HCT116 (cell line): ENCODE results near the gene EMILIN1. TPM values are rescaled to one million over a fixed set of nuclear protein-coding genes. Genes with fewer than 3 reads are reported as not detected.

Source experiments
- ATAC-seq: fragments of 200-7000 bp; cut with Tn5 transposase; 2 replicates; pipeline ENCODE4 v1.9.1; 2020; ENCODE audit warnings: mild to moderate bottlenecking, moderate library complexity
- BruUV-seq: library from RNA; stranded (reverse); fragments of 400-500 nt; replicated peaks from 2 replicates; lab custom pipeline; 2021; lab: Mats Ljungman, UMichigan
- CTCF ChIA-PET: fragments of 300-600 bp; sonication (Branson Sonifier 250); formaldehyde crosslinking; loops from one replicate; lab custom pipeline; 2021; ENCODE audit warnings: antibody characterized with exemption; lab: Charles Lee
- POLR2A ChIA-PET: fragments of 300-600, 350-600 bp; sonication (Branson Sonifier 250); formaldehyde crosslinking; loops from one replicate; lab custom pipeline; 2021; ENCODE audit warnings: antibody characterized with exemption; lab: Charles Lee
- RAD21 ChIA-PET, 2 experiments: fragments of 300-600 bp; sonication (Branson Sonifier 250); formaldehyde crosslinking; loops; one replicate each; lab custom pipeline; 2023; ENCODE audit warnings: low total read pairs in 2 of 2; ENCODE audit not compliant: uncharacterized antibody in 2 of 2, unreplicated experiment in 2 of 2, low non-redundant PET in 1 of 2; lab: Charles Lee
- DNase-seq: peaks from one replicate; pipeline ENCODE4 v3.0.0-alpha.2; 2010; ENCODE audit warnings: low read depth, low spot score
- H2AFZ ChIP-seq: fragments of 200-600 bp; shearing (Covaris generic), sonication (generic); 2 replicates; pipeline ENCODE4 v1.6.1; 2017; ENCODE audit warnings: low read depth, mixed run types, mixed read lengths, antibody characterized with exemption, low read length; ENCODE audit not compliant: poor library complexity, severe bottlenecking
- H3K27ac ChIP-seq: 2 replicates; pipeline ENCODE4 v1.5.1; 2012; ENCODE audit warnings: low read depth, low read length
- H3K27me3 ChIP-seq: fragments of 200-600 bp; sonication (generic); 2 replicates; pipeline ENCODE4 v1.6.1; 2016; ENCODE audit warnings: mixed run types, low read length, mixed read lengths; ENCODE audit not compliant: insufficient read depth
- H3K36me3 ChIP-seq, 2 experiments: fragments of 200-500 bp in 1 of 2; fragments of 200-600 bp in 1 of 2; sonication (Bioruptor generic) in 1 of 2; sonication (generic) in 1 of 2; 2 replicates each; pipeline versions ENCODE4 v1.5.1 to v1.6.1; 2014 to 2016; ENCODE audit warnings: low read length in 2 of 2, inconsistent platforms in 1 of 2, mixed read lengths in 1 of 2, mixed run types in 1 of 2; ENCODE audit not compliant: insufficient read depth in 2 of 2, control insufficient read depth in 1 of 2
- H3K4me1 ChIP-seq, 2 experiments: fragments of 200-600 bp in 1 of 2; sonication (generic) in 1 of 2; 2 replicates each; pipeline versions ENCODE4 v1.5.1 to v1.6.1; 2012 to 2017; ENCODE audit warnings: low read length in 2 of 2, inconsistent platforms in 1 of 2, mild to moderate bottlenecking in 1 of 2, mixed read lengths in 1 of 2, mixed run types in 1 of 2, moderate library complexity in 1 of 2; ENCODE audit not compliant: insufficient read depth in 2 of 2, control insufficient read depth in 1 of 2
- H3K4me2 ChIP-seq: fragments of 200-600 bp; sonication (generic); 2 replicates; pipeline ENCODE4 v1.6.1; 2017; ENCODE audit warnings: mixed run types, low read length, mixed read lengths
- H3K4me3 ChIP-seq, 2 experiments: fragments of 200-600 bp in 1 of 2; sonication (generic) in 1 of 2; replicated peaks in 1 of 2; 2 replicates each; pipeline ENCODE4 v1.5.1; 2011 to 2016; ENCODE audit warnings: low read length in 2 of 2, control low read depth in 1 of 2, low read depth in 1 of 2, mild to moderate bottlenecking in 1 of 2, mixed read lengths in 1 of 2, mixed run types in 1 of 2
- H3K79me2 ChIP-seq: fragments of 200-600 bp; sonication (generic); 2 replicates; pipeline ENCODE4 v1.6.1; 2017; ENCODE audit warnings: mild to moderate bottlenecking, mixed run types, low read length, moderate library complexity, mixed read lengths; ENCODE audit not compliant: insufficient read depth
- H3K9ac ChIP-seq: fragments of 200-600 bp; sonication (generic); 2 replicates; pipeline ENCODE4 v1.6.1; 2016; ENCODE audit warnings: low read length, mixed read lengths
- H3K9me2 ChIP-seq: fragments of 200-600 bp; sonication (generic), shearing (Covaris generic); 2 replicates; pipeline ENCODE4 v1.6.1; 2017; ENCODE audit warnings: mixed run types, mild to moderate bottlenecking, moderate library complexity; ENCODE audit not compliant: insufficient read depth
- H3K9me3 ChIP-seq, 2 experiments: fragments of 200-500 bp in 1 of 2; fragments of 200-600 bp in 1 of 2; sonication (Bioruptor generic) in 1 of 2; sonication (generic) in 1 of 2; 2 replicates each; pipeline ENCODE4 v1.6.1; 2014 to 2017; ENCODE audit warnings: low read length in 2 of 2, mixed read lengths in 2 of 2, inconsistent platforms in 1 of 2, low read depth in 1 of 2, mild to moderate bottlenecking in 1 of 2, mixed run types in 1 of 2, moderate library complexity in 1 of 2; ENCODE audit not compliant: control insufficient read depth in 1 of 2, insufficient read depth in 1 of 2
- H4K20me1 ChIP-seq: fragments of 200-600 bp; sonication (generic), shearing (Covaris generic); 2 replicates; pipeline ENCODE4 v1.6.1; 2017; ENCODE audit warnings: mixed run types, mild to moderate bottlenecking, moderate library complexity; ENCODE audit not compliant: insufficient read depth
- EZH2 ChIP-seq: fragments of 200-600 bp; sonication (generic); IDR thresholded peaks from 2 replicates; pipeline ENCODE4 v1.6.1; 2017; ENCODE audit warnings: antibody characterized with exemption, mixed run types
- POLR2AphosphoS5 ChIP-seq: IDR thresholded peaks from 2 replicates; pipeline ENCODE4 v1.6.1; 2011; ENCODE audit warnings: mild to moderate bottlenecking, low read depth, low read length, moderate library complexity
- SIN3A ChIP-seq: IDR thresholded peaks from 2 replicates; pipeline ENCODE4 v1.6.1; 2012; ENCODE audit warnings: low read depth
- intact Hi-C: fragments of 100-400 bp; cut with micrococcal nuclease; formaldehyde crosslinking; loops from 2 replicates; pipeline ENCODE4 v1.10.0; 2022
- total RNA-seq: library from RNA; stranded (reverse); gene quantifications from one replicate; pipeline ENCODE4 v1.2.1, GENCODE V29; 2021; ENCODE audit not compliant: unreplicated experiment
- TF ChIP-seq, protein P1 (sequence below): IDR thresholded peaks from 2 replicates; pipeline ENCODE4 v1.6.1; 2012

EMILIN1 gene
- total RNA-seq, 1 experiment from 2014 or later: 0.59 TPM

- Histone ChIP-seq H3K4me2 (peak overlapping the region; percentile 89), H3K9ac (peak overlapping the region; percentile 89), H3K27me3 (no peaks in the 10 kb centered on the region), H3K9me2 (no peaks in the 10 kb centered on the region), H3K9me3 (no peaks in the 10 kb centered on the region), H3K79me2 (peaks cover 33% of the 10 kb centered on the region), H3K4me3 (peak overlapping the region; percentile 98 to 99), H3K4me1 (peaks cover 7 to 18% of the 10 kb centered on the region in 2 experiments), H3K36me3 (peaks cover 16 to 17% of the 10 kb centered on the region in 2 experiments; a peak in 3 of 4 replicates), H4K20me1 (no peaks in the 10 kb centered on the region), H2AFZ (no peak overlapping the region), H3K27ac (no peak overlapping the region)
- RAD21 ChIA-PET: no interaction called here
- 0 out of 2 replicates have a peak, but pooled peaks have one; percentile 24 for TF ChIP-seq POLR2AphosphoS5
- TF ChIP-seq, protein P1, sequence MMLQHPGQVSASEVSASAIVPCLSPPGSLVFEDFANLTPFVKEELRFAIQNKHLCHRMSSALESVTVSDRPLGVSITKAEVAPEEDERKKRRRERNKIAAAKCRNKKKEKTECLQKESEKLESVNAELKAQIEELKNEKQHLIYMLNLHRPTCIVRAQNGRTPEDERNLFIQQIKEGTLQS: no peak
- no peak for ATAC-seq
- CTCF ChIA-PET: no interaction called here
- DNase-seq: no peak
- intact Hi-C loops: no loop called here
- POLR2A ChIA-PET: no interaction called here
- no TSS peak for BruUV-seq
Observed at GRCh38 chr2:27069961-27070618, 8.3 kb upstream of the EMILIN1 start.

- TF ChIP-seq SIN3A (peak; percentile 1; the same call in 1 of the 2 replicates), EZH2 (no peak)
- RAD21 ChIA-PET: no interaction called here
- ATAC-seq: no peak
- Histone ChIP-seq H3K4me1 (peaks cover 7 to 18% of the 10 kb centered on the region in 2 experiments), H4K20me1 (no peaks in the 10 kb centered on the region), H3K27me3 (no peaks in the 10 kb centered on the region), H3K9me2 (no peaks in the 10 kb centered on the region), H3K4me3 (peak overlapping the region; percentile 98 to 99), H3K9ac (peak overlapping the region; percentile 89), H3K9me3 (no peaks in the 10 kb centered on the region), H3K4me2 (peak overlapping the region; percentile 89), H2AFZ (no peak overlapping the region), H3K36me3 (peaks cover 16 to 17% of the 10 kb centered on the region in 2 experiments; a peak in 3 of 4 replicates), H3K79me2 (peaks cover 33% of the 10 kb centered on the region), H3K27ac (peak overlapping the region; percentile 62)
- POLR2A ChIA-PET: interaction anchor here (1.2 to 1.4 kb wide), 3 partner anchors 9 to 19 kb away, joined by 3 to 6 read pairs (median 5); partner anchors contain the start of gene AGBL5
- intact Hi-C loops: no loop called here
- DNase-seq: no peak
- CTCF ChIA-PET: interaction anchor here (0.8 to 1.2 kb wide), 6 partner anchors 10 to 223 kb away, joined by 3 to 7 read pairs (median 3); partner anchors contain the start of genes AGBL5 and KHK
- TSS peak; percentile 69 for BruUV-seq
Observed at GRCh38 chr2:27070653-27071276, 7.7 kb upstream of the EMILIN1 start.
